HG03432 (cell line): ENCODE measurements around the gene ANKRD34A.

Experiments
- ATAC-seq: cut with Tn5 transposase; IDR thresholded peaks from one replicate; pipeline ENCODE4 v1.9.1; 2021; ENCODE audit warnings: mild to moderate bottlenecking, moderate library complexity; ENCODE audit not compliant: unreplicated experiment

Gene ANKRD34A

DNA sequence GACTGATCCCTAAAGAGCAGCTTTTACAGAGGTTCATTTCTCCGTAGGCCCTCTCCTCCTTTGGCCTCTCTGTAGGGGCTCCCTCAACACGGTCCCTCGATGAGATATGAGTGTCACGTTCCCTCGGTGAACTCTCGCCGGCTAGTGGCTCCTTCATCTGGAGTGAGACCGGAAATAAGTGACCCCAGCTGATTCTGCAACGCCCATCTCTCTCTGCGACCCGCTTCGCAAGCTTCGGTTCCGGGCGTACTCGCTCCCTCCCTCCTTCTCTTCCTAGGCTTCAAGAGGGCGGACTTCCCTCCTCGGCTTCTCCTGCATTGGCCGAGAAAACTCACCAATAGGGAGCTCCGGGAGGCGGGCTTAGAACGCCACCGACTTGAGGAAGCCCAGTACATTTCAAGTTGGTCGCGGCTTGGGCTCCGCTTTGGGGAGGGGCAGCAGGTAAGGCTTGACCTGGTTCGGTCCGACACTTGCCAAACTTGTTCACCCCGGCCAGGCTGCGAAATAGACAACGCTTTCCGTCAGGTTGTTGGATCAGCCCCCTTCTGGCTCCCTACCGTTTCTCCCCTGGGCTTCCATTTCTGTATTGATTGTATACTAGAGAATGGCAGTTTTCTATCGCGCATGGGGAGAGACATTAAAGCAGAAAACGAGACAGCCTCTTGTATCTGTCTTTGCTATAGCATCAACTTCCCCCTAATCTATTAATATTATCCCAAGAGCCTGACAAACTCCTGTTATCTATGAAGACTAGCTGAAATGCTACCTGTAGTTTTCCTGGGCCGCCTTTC lies at the start of gene ANKRD34A, which contains the start of gene POLR3GL:
TSS of gene ANKRD34A (minus strand) at position 248 of the 791 bp plus-strand sequence. CDS start 2,816 bp downstream, outside the sequence.
TSS of gene POLR3GL (plus strand) at position 363 of the 791 bp plus-strand sequence. CDS start 10,176 bp downstream, outside the sequence.
- ATAC-seq, result peak; percentile 92

DNA sequence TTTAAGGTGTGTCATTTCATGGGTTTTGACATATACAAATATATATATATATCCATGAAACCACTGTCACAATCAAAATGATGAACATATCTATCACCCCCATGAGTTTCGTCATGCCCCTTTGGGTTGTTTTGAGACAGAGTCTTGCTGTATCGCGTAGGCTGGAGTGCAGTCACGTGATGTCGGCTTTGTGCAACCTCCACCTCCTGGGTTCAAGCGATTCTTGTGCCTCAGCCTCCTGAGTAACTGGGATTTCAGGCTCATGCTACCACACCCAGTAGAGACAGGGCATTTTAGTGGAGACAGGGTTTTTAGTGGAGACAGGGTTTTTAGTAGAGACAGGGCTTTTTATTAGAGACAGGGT lies 49.2 kb upstream of the ANKRD34A start:
- no peak for ATAC-seq

DNA sequence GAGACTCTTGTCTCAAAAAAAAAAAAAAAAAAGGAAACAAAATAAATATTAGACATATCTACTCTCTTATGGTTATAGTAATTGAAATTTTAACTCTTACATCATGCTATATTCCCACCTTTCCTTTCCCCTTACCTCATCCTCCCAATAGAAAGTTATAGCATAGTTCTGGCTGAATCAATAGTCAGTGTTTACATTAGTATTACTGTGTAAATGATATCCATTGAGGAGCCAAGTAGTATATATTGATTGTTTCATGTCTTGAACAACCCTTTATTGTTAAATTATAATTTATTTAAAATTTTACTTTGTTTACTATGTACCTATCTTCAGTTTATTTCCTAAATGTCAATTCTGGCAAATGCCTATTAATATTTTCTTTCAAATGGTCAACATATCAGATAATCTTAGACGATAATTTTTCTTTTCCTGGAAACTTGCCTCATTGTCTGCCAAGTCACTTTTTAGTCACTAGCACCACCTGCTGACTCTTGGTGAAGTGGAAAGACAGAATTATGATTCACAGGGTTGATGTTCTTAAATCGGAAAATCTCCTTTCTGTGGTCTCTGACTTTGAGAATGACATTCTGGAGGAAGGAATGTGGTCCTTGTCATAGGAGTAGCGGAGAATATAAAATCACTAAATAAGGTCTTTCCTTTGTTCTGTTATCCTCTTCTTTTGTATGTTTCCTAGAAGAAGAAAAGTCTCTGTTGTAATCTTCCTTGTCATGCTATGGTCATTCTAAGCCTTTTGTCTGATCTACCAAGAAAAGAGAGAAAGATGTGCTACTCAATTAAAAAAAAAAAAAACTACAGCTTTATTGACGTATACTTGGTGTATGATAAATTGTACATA lies 48.6 kb upstream of the ANKRD34A start:
- no peak for ATAC-seq

DNA sequence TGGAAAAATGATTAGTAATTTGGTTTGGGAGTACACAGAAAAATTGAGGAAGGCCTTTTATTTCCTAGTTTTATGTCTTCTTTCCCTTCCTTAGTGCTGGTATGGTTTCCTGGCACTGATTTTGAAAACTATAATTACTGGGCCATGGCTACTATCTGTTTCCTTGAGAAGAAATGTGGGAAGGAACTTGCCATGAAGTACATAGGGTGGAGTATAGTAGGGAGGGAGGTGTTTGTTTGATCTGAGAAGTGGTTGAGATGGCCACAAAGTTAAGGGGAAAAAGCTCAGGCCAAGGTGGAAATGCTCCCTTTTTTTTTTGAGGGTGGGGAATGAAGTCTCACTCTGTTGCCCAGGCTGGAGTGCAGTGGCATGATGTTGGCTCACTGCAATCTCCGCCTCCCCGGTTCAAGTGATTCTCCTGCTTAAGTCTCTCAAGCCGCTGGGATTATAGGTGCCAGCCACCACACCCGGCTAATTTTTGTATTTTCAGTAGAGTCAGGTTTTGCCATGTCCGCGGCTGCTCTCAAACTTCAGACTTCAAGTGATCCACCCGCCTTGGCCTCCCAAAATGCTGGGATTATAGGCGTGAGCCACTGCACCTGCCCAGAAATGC lies 45.9 kb upstream of the ANKRD34A start:
- ATAC-seq, result no peak

GRCh38 chr1:146007489-146008133 lies 43.2 kb upstream of the ANKRD34A start:
- no peak for ATAC-seq

- ATAC-seq, result no peak
Observed at GRCh38 chr1:146001709-146002108, 37.3 kb upstream of the ANKRD34A start.

GRCh38 chr1:145999321-146000024 lies 35.1 kb upstream of the ANKRD34A start:
- no peak for ATAC-seq

- no peak for ATAC-seq
Observed at GRCh38 chr1:145997718-145998023, 33.3 kb upstream of the ANKRD34A start.

DNA sequence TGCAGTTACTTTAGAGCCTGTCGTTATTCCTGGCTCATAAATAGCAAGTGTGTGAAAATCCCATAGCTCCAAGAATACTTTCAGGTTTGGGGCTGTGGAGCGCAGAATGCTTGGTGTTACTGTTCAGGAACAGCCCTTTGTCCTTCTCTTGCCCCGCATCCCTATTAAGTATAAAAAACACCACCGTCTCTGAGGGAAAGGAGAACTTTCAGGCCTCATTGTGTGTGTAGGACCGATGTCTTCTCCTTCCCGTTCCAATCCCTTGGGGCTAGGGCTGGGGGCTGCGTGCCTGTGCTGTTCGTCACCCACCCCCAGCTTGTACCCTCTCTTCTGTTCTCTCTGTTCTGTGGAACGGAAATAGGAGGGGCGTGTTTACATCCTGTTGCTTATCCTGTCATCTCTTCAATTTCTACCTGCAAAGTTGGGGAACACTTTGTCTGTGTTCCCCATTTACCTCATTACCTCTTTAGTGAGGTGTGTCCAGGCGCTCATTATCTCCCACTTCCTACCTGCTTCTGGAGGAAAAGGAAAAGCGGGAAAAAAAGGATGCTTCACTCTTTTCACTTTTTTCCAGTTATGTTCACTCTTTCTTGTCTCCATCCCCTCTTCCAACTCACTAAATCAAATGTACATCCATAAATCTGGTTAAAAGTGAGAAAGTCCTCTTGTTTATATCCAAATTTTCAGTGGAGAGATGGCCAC lies 32.8 kb upstream of the ANKRD34A start:
- ATAC-seq, result peak; percentile 31

GRCh38 chr1:145996433-145997015 lies 32.1 kb upstream of the ANKRD34A start, which contains the start of gene TXNIP:
Gene TXNIP (minus strand): TSS chr1:145996579. CDS start chr1:145996266, 313 bp downstream.
- peak; percentile 94 for ATAC-seq

GRCh38 chr1:145995964-145996432 lies 31.6 kb upstream of the ANKRD34A start:
- no peak for ATAC-seq

GRCh38 chr1:145995148-145995881 lies 30.9 kb upstream of the ANKRD34A start:
- ATAC-seq, result no peak

DNA sequence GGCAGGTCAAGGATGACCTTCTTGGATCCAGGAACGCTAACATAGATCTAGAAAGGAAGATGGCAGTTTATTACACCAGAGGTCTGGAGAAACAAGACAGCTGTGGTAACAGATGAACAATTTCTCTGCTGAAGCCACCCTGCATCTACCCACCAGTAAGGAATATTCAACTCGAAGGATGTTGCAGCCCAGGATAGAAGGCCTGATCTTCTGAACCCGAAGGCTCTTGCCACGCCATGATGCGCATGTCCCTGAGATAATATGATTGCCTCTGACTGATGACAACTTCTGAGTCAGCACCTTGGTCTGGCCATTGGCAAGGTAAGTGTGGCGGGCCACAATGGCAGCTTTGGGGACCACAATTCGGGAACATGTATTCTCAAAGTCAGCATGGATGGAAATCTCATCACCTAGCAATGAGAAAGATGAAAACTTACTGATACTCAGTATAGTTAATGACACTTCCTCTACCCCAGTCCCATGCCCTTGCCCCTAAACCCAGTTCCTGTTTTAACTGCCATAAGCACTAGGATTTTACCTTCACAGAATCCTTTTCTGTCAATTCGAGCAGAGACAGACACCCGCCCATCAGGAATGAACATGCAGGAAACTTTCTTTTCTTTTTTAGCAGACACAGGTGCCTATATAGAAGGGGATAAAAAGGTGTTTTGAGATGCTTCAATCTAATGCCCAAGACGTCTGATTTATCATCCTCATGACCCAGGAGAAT lies 30.2 kb upstream of the ANKRD34A start:
- ATAC-seq, result no peak

GRCh38 chr1:145993618-145994390 lies 29.4 kb upstream of the ANKRD34A start:
- no peak for ATAC-seq

- no peak for ATAC-seq
Observed at GRCh38 chr1:145992958-145993617, 28.7 kb upstream of the ANKRD34A start.

GRCh38 chr1:145992502-145992936 lies 28.1 kb upstream of the ANKRD34A start:
- no peak for ATAC-seq
